GM12891 (cell line): ENCODE results near the gene POLA1.

ENCODE experiments used
- POLR2A ChIP-seq: IDR thresholded peaks from 2 replicates; pipeline ENCODE4 v1.6.1; 2011; ENCODE audit warnings: low read depth, low read length, control low read depth
- POLR2AphosphoS5 ChIP-seq: IDR thresholded peaks from 2 replicates; pipeline ENCODE4 v1.6.1; 2011; ENCODE audit warnings: low read depth, low read length, control low read depth
- POU2F2 ChIP-seq: IDR thresholded peaks from 2 replicates; pipeline ENCODE4 v1.6.1; 2011; ENCODE audit warnings: low read depth, mild to moderate bottlenecking, control low read depth, low read length, moderate library complexity
- SPI1 ChIP-seq: IDR thresholded peaks from 2 replicates; pipeline ENCODE4 v1.6.1; 2011; ENCODE audit warnings: low read depth, low read length, control low read depth
- TAF1 ChIP-seq: IDR thresholded peaks from 2 replicates; pipeline ENCODE4 v1.6.1; 2011; ENCODE audit warnings: low read depth, low read length, control low read depth

DNA sequence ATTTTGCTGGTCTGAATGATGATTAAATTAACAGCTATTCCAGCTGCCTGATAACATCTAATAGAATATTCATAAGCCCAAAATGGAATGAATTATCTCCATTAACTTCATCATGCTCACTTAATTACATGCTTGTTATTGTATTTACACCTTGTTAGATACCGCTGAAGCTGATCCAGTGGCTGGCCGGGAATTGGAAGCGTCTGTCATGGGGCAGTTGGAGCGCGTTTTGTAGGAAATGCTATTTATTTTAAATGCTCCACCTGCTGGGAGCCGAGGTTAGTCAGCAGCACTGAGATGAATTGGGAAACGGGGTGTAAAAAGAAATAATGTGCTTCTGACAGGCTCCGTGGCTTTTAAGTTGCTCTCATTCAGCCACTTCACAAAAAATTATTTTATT, 296.8 kb downstream of the POLA1 start:
- TF ChIP-seq POLR2A (no peak), POU2F2 (no peak), TAF1 (no peak), POLR2AphosphoS5 (no peak), SPI1 (no peak)
